Stimulated activated CD4-positive, alpha-beta T cell treated with anti-CD3 and anti-CD28 coated beads, Interleukin-15, amount 100 ng/mL, for 24 hours (primary cell): ENCODE measurements around the gene PGA3.
A peak's percentile ranks its signal among the peaks of the same experiment; 100 is the strongest.

Experiments used
- DNase-seq: peaks from one replicate; pipeline ENCODE4 v3.0.0-alpha.2; 2020

Gene PGA3

GRCh38 chr11:61254403-61255025 lies 51.2 kb downstream of the PGA3 start:
- DNase-seq: peak; percentile 77

- no peak for DNase-seq
Measured at GRCh38 chr11:61256710-61257482, 53.6 kb downstream of the PGA3 start.

GRCh38 chr11:61258546-61258945 lies 55.2 kb downstream of the PGA3 start:
- no peak for DNase-seq

GRCh38 chr11:61259363-61259762 lies 56.0 kb downstream of the PGA3 start:
- DNase-seq: no peak
